Pons (tissue), 1 donor: Measurements from ENCODE around the gene SCFD1.

Experiments
- DNase-seq: peaks from one replicate; pipeline ENCODE4 v3.0.0-alpha.2; 2016; ENCODE audit warnings: low spot score

The SCFD1 gene

DNA sequence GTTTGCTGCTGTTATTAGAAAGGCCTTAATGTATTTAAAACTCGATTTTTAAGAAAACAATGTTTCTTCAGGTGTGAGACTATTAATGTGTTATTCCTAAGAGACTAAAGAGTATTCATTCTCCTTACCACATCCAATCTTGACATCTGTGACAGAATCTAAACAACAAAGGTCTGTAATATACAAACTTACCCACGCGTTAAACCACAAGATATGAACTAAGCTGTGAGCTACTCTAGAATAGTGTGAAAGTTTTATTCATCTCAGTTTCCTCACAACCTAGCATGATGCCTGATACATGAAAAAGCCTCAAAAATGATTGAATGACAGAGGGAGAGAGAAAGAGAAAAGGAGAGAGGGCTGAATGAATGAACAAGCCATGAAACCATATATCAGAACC is 135.0 kb downstream of the SCFD1 start:
- no peak for DNase-seq

DNA sequence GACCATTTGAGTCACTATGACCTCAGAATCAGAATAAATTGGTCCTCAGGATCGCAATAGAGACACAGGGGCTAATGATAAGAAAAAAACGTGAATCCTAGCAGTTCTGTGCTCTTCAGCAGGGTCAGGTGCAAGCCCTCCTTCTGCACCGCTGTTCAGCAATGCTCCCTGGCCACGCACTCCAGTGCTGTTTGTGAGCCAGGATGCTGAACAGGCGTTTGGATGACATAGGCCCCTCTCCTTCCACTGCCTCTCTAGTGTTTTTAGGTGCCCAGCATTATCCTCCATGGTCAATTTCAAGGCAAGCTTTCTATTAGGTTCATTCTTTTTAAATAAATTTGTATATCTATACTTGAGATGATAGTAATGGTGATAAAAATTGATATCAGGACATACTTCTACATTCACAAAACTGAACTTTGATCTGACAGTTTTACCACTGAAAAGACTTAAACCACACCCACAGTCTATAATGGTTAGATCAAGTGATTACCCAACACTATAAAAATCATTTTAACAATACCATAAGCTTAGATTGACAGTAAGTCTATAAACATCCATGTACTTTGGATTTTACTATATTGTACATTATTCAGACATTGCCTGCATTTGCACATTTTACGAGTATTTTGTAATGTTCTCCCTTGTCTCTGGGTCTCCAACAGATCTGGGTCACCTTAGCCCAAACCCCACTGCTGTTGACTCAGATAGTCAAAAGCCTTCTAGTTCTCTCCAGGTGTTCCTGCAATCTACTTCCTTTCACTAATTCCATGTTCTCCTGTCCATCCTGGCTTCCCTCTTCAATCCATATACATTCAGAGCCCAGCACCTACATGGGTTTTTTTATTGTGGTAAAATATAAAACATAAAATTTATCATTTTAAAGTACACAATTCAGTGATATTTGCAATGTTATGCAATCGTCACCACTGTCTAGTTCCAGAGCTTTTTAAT is 137.3 kb downstream of the SCFD1 start:
- no peak for DNase-seq

DNA sequence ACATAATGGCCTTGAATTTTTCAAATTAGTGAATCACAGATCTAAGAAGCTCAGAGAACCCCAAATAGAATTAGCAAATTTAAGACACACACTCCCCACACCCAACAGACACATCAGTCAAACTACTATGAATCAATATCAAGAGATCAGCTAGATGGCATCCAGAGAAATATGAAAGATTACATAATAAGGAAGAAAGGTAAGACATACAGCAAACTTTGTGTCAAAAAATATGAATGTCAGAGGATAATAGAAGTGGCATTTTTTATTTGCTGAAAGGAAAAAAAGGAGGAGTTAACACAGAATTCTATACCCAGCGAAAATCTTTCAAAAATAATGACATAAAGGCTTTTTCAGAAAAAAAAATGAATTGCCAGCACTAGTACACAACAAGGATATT is 141.8 kb downstream of the SCFD1 start:
- DNase-seq = no peak

- no peak for DNase-seq
Observed at GRCh38 chr14:30767624-30768023, 145.5 kb downstream of the SCFD1 start.

DNA sequence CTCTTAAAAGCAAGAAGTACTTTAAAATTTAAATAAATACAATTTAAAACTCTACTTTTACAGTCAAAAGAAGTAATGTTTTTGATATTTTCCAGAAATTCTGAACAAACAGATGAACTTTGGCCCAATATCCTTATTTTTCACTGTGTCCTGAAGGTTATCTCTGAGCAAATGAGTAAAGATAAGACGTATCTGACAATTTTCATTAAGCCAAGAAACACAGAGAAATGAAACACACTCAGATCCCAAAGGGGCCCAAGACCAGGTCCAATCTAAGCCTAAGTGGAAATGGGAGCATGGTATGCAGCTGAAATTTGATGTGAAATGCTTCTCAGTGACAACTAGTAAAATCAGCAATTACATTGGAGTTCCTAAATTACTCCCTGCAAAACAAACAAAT is 146.7 kb downstream of the SCFD1 start:
- no peak for DNase-seq

DNA sequence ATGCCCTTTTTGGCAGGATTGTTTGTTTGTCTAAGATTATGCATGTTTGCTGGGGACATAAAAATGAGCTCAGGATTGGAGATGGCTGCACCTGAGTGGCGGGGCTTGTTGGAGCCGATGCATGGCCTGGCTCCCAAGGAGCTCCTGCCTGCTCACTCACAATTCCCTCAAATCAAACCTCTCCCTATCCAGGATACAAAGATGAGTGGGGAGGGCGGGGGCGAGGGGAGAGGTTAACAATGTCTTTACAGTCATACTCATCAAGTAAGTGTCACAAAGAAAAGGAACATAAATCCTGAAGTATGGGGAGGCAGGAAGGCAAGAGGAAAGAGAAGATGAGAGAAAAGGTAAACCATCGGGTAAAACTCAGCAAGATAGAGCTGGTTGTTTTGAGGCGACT is 148.3 kb downstream of the SCFD1 start:
- DNase-seq = no peak

GRCh38 chr14:30771595-30771994 is 149.5 kb downstream of the SCFD1 start:
- DNase-seq = no peak

DNA sequence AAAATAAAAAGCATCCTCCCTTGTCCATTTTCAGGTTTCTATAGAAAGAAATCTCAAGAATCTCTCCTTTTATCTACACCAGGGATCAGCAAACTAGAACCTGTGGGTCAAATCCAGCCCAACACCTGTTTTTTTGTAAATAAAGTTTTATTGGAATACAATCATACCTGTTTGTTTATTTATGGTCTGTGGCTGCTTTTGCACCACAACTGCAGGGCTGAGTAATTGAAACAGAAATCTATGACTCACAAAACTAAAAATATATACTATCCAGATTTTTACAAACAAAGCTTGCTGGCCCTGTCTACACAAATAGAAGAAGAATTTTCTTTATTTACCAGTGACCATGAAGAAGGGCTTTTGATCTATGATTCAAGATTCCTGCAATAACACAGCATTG is 157.1 kb downstream of the SCFD1 start:
- no peak for DNase-seq
